Stimulated activated CD8-positive, alpha-beta memory T cell treated with anti-CD3 and anti-CD28 coated beads, Interleukin-4, amount 100 ng/mL, for 4 hours (primary cell): ENCODE results near the gene USP28.
"Not testable (repeated sequence)": the region's sequence is repeated elsewhere in the genome, so short reads cannot be mapped to it uniquely, and the experiment has no call there.

Experiments
- DNase-seq, 2 donors: peaks; one replicate each; pipeline ENCODE4 v3.0.0-alpha.2; 2020; ENCODE audit warnings: low read depth in 2 of 2, low spot score in 1 of 2

Gene USP28, protein sequence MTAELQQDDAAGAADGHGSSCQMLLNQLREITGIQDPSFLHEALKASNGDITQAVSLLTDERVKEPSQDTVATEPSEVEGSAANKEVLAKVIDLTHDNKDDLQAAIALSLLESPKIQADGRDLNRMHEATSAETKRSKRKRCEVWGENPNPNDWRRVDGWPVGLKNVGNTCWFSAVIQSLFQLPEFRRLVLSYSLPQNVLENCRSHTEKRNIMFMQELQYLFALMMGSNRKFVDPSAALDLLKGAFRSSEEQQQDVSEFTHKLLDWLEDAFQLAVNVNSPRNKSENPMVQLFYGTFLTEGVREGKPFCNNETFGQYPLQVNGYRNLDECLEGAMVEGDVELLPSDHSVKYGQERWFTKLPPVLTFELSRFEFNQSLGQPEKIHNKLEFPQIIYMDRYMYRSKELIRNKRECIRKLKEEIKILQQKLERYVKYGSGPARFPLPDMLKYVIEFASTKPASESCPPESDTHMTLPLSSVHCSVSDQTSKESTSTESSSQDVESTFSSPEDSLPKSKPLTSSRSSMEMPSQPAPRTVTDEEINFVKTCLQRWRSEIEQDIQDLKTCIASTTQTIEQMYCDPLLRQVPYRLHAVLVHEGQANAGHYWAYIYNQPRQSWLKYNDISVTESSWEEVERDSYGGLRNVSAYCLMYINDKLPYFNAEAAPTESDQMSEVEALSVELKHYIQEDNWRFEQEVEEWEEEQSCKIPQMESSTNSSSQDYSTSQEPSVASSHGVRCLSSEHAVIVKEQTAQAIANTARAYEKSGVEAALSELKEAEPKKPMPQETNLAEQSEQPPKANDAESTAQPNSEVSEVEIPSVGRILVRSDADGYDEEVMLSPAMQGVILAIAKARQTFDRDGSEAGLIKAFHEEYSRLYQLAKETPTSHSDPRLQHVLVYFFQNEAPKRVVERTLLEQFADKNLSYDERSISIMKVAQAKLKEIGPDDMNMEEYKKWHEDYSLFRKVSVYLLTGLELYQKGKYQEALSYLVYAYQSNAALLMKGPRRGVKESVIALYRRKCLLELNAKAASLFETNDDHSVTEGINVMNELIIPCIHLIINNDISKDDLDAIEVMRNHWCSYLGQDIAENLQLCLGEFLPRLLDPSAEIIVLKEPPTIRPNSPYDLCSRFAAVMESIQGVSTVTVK

DNA sequence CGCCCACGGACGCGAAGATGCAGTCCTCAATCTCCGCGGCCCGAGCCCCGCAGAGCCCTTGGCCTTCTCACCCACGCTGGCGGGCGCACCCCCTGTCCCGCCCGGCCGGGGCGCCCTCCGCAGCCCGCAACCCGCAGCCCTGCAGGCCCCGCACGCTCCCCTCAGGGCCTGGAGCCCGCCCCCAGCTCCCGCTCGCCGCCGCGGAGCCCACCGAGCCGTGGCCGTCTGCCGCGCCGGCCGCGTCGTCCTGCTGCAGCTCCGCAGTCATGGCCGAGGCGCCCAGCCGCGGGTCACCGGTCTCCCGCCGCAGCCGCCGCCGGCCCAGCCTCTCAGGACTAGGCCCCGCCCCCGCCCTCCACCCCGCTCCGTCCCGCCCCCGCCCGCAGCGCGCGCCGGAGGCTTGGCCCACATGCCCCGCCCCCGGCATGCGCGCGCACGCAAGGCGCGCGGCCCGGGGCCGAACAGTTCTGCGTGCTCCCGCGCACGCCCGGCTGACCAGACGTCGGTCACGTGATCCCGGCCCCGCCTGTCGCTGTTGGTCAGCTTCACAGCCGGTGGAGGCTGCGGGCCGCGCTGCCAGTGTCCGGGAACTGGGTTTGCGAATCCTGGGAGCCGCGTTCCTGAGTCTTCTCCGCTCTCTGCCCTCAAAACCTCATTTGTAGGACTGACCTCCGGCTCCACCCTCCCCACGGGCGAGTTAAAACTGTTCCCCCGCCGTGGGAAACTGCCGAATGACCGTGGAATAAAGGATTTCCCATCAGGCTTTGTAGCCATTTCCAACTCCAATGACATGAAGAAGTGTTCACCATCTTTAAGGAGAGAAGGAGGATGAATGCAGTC is at the start of gene USP28:
Gene USP28, minus strand, starts transcription at position 339 of the 840 bp plus-strand sequence. Its CDS starts 71 bp downstream, at position 268.
- DNase-seq = peak; percentile 40 to 64

DNA sequence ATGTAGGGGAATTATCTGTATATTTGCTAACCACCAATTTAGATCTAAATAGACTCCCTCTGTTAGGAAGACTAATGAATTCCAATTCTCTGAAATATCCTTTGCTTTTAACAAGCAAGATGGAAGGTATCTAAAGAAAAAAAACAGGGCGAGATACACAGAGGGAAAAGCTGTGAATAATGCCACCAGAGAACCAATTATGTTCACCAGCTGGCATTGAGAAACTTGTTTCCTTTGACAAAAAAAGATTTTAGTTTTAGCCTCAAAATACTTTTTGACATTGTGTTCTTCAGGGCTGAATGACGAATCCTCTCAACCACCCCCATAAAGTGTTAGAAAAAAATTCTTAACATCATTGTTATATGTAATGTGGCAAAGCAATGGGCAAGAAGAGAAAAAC is 48.2 kb upstream of the USP28 start:
- no peak for DNase-seq

DNA sequence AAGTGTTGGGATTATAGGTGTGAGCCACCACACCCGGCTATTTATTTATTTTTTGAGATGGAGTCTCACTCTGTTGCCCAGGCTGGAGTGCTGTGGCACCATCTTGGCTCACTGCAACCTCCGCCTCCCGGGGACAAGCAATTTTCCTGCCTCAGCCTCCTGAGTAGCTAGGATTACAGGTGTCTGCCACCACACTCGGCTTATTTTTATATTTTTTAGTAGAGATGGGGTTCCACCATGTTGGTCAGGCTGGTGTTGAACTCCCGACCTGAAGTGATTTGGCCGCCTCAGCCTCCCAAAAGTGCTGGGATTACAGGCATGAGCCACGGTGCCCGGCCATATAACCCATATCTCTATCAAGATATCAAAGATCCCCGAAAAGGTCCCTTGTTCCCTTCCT is 36.1 kb upstream of the USP28 start:
- not testable (repeated sequence) for DNase-seq

DNA sequence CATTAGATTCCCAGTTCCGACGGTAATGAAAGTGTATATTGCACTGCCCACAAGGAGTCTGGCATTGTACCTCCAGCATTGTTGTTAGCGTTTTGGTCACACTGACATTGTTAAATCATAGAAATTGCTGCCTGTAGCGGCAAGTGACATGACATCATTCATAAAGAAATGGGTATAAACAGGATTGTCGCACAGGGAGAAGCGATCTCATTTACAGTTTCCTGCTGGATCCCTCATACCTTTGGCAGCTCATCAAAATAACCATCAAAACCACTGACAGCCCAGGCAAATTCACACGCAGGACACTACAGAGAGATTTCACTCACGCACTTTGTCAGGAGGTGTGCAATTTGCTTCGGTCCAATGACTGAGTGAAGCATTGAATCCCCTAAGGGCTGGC is 32.7 kb upstream of the USP28 start:
- DNase-seq = no peak

DNA sequence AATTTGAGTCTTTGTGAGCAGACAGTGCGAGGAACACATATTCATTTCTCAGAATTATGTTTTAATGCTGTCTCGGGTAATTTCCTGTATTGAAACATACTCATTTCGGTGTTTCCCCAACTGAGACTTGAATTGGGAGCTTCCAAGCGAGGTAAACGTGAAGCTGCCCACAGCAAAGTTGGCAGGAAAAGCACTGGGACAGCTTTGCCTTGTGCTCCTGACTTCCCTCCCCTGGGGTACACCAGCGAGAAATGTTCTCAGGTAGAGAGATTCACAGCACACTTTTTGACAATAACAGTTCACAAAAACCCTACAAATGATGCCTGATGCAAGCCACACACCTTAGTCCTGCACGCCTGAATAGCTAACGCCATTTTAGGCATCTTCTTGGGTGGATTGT is 32.3 kb upstream of the USP28 start:
- DNase-seq = no peak

DNA sequence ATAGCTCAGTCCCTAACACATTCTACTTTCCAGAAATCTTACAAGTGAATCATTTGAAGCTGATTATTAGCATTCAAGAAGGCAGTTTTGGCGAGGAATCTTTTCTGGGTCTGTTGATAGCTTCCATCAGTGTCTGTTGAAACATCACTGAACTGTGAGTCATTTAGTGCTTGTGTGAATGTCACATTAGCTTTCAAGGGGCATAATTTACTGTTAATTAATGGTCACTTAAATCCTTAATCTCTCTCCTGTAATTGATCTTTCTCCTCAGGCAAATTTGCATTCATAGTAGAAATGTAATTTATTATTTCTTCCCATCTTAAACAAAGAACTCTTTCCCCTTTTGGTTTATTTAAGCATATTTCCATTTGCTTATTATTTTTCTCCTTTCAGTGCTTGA is 31.8 kb upstream of the USP28 start:
- no peak for DNase-seq

DNA sequence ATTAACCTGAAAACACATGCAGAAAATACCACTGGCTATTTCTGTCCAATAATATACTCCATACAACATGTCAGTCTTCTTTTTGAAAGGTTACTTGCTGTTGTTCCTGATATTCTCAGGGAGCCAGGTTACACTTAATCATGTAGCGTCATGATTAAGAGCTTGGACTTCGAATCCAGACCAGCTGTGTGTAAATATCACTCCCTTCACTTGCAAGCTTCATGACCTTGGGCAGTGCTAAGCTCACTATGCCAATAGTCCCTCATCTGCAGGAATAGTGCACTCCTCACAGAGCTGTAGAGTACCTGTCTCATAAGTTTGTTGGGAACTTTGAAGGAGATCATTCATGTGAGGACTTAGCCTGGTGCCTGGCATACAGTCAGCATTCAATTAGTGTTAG is 31.1 kb upstream of the USP28 start:
- DNase-seq = no peak

DNA sequence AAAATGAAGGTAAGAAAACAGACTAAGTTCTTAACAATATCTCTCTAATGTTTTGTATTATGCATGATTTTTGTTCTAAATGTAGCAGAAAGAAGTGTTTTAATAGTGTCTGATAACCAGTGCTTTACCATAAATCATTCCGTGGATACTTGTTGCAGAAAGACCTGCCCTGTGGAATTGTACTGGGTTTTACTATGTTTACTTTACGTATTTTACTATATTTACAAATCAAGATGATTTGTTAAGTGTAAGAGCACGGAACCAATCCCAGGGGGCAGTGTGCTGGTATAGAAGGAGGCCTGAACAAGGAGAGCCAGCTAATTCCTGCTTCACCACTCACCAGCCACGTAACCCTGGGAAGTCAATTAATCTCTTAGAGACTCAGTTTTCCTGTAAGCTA is 30.7 kb upstream of the USP28 start:
- DNase-seq = no peak

DNA sequence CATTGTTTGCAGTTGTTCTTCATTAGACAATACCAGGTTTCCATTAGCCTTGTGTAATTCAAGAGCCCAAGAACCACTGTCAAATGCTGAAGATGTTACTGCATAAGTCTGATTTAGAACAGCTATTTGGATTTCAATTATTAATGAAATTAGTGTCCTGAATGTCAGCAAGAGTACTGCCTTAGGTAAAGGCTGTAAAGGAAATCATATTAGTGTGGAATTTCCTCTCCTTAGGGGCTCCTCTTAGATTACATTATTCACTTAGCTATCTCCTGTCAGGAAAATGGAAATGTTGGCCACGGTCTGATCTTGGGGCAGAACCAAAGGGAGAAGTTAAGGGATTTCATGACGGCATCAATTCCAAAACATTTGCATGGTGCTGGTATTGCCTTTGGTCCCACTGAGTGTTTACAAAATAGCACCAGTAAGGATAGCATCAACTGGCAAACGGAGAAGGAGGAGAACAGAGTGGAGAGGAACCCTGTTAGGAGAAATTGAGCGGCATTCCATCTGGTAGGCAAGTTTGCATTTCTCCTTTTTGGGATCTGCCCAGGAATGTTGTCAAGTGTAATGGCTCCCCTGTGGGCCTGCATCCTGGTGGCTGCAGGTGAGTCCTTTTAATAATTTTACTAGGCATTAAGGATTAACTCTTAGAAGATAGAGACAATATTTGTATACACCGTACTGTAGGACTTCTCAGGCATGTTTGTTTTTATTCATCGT is 29.2 kb upstream of the USP28 start, which contains the start of gene HTR3B:
Gene HTR3B, plus strand, starts transcription at position 418 of the 723 bp plus-strand sequence. Its CDS starts 138 bp downstream, at position 556.
- no peak for DNase-seq

DNA sequence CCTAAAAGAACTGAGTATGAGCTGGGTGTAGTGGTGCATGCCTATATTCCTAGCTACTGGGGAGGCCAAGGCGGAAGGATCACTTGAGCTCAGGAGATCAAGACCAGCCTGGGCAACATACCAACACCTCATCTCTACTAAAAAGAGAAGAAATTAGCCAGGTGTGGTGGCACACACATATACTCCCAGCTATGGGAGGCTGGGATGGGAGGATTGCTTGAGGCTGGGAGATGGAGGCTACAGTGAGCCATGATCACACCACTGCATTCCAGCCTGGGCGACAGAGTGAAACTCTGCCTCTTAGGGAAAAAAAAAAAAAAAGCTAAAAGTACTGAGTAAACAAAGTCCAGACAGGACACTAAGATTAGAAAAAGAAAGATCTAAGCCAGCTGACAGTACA is 25.8 kb upstream of the USP28 start:
- no peak for DNase-seq

DNA sequence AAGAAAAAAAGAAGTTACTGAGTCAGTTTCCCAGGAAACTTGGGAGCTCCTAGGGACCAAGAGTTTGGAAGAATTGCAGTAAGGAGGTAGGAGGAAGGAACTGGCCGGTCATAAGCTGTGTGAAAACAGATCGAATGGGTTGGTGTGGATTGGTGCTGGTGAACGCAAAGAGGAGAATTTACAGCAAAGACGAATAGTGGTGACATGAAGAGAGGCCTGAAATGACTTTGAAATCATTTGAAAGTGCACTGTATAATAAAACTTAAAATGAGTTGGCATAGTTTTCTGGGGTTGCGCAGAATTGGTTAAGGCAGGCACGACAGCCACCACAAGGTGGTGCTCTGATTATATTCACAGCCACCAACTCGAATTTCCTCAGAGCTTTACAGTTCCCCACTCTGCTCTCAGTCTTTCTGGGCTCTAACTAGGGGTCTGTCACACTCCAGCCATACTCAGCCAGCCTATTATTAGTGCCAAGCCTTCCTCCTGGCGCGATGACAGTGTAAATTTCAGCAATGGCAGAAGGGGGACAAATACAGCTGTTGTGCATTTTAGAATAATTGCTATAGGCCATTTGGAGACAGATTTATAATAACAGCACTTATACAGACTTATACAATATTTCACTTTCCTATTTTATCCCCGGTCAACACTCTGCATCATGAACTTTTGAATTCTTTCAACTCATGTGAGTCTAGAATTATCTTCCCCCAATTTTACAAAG is 20.9 kb upstream of the USP28 start:
- no peak for DNase-seq

DNA sequence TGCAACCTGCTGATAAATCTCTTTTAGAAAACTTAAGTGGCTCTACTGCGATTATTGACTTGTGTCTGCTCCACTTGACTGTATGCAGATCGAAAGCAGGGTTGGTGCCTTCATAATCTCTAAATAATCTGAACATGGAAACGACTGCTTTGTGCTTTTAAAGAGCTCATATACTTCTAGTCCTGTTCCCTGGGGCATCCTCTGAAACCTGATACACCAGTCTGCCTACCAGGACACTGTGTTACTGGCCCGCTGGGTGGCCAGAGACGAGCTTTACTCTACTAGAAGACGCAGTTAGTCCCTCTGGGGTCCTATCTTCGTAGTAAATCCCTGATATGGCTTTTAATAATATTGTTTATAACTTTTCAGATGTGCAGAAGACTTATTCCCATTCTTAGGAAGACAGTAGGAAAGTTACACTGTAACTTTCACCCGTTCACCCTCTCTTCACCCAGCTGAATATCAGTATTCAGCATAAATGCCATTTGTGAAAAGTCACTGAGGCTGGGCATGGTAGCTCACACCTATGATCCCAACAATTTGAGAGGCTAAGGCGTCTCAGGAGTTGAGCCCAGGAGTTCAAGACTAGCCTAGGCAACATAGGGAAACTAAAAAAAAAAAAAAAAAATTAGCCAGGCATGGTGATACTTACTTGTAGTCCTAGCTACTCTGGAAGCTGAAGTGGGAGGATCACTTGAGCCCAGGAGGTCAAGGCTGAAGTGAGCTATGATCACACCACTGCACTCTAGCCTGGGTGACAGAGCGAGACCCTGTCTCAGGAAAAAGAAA is 20.2 kb upstream of the USP28 start:
- DNase-seq = no peak

DNA sequence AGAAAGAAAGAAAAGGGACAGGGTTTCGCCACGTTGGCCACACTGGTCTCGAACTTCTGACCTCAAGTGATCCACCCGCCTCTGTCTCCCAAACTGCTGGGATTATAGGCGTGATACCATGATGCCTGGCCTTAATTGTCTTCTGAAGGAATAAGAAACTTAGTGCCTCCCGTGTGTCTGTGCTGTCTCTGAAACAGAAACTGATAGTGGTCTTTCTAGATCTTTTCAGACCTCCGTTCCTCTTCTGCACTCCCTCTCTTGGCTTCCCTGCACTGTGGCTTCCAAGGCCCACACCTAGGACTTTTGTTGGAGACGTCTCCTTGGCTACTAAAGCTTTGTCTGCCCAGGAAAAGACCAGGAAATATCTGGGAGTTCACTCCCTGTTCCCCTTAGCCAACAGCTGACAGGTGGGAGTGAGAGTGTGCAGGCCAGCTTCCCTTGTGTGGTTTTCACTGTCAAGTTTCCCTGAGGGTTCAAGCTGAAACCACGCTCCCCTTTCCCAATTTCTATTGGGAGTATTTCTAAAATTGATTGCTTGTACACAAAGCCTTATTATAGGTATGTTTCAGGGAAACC is 19.1 kb upstream of the USP28 start:
- no peak for DNase-seq

DNA sequence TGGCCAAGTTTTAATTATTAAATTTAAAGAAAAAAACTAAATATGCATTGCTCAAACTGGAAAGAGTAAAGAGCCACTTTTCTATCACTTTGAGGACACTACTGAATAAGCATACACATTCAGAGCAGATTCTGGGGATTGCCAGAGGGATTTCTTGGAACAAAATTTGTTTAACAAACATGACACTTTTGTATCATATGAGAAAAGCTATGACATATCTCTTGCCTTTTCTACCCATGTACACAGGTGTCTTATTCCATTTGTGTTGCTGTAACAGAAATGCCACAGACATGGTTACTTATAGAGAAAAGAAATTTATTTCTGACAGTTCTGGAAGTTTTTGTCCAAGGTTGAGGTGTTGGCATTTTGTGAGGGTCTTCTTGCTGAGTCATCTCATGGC is 13.5 kb upstream of the USP28 start:
- DNase-seq = no peak

DNA sequence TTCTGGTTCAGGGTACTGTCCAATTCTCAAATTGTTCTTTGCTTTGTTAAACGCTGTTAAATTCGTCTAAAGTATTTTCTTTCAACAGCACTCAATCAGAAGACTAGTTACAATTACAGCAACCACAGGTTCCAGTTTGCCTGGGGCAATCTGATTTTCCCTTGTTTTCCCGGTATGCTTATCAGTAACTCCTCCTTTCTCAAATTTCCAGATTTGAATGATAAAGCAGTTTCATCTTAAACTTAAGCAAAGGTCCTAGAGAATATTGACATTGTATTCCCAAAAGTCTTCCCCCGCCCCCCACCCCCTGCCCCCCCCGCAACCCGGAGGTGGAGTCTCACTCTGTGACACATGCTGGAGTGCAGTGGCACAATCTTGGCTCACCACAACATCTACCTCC is 10.5 kb upstream of the USP28 start:
- no peak for DNase-seq

DNA sequence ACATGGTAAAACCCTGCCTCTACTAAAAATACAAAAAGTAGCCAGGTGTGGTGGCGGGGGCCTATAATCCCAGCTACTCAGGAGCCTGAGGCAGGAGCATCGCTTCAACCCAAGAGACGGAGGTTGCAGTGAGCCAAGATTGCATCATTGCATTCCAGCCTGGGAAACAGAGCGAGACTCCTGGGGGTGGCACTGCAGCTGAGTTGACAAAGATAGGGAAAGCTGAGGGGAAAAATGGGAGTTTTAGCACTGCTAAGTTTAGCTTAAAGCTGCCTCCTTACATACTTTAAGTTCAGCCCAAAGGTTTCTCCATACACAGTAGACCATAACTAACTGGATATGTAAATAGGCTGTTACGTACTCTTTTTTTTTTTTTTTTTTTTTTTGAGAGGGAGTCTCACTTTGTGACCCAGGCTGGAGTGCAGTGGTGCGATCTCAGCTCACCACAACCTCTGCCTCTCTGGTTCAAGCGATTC is 9.0 kb upstream of the USP28 start:
- no peak for DNase-seq

DNA sequence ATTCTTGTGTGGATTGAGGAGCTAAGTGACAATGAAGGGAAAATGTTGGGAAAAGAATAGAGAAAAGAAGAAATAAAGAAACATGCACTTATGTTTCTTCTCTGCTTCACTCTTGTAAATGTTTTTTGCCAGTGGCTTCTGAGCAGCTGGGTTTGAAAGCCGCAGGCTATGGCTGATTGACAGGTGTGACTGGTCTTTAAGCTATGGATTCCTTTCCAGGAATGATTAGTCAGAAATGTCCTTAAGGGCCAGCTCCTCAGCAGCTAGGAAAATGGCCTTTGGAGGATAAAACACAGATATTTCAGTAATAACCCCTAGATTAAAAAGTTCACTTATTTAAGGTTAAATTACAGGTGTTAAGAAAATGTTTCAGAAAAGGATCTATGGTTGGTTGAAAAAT is 6.5 kb upstream of the USP28 start:
- no peak for DNase-seq

DNA sequence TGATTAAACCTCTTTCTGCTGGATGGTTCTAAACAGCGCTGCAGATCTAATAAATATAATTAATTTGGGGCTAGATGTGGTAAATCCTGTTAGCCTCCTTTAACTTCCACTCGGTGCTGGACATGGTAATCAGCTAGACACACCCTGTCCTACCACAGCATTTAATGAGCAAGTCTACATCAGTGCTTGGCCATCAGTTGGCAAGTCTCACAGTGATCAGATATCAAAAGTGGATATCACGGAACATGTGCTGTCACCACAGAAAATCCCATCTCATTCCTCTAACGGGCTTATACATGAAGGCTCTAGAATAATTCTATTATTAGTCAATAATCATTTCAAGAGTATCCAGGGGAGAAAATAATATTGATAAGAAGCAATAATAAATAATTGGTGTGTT is 5.6 kb upstream of the USP28 start:
- no peak for DNase-seq
